Right lobe of liver (tissue), 4 donors: ENCODE results near the gene LIMK1.

Experiments
- CTCF ChIP-seq, 4 donors: fragments of 200-600 bp in 3 of 4; fragments of 450-650 bp in 1 of 4; IDR thresholded peaks; one replicate each; pipeline versions ENCODE4 v1.5.1 to v1.8.0; 2016 to 2022; ENCODE audit warnings: antibody characterized with exemption in 4 of 4, mild to moderate bottlenecking in 2 of 4
- POLR2A ChIP-seq: fragments of 450-650 bp; IDR thresholded peaks from one replicate; pipeline ENCODE4 v1.6.1; 2017; ENCODE audit warnings: antibody characterized with exemption, mild to moderate bottlenecking
- donor health status: DM: no; HTN: no; CAD: no.
- donor health status: DM: no; HTN: no; CAD: no.
- donor health status: DM: no; HTN: yes; CAD: no.

- TF ChIP-seq POLR2A (no peak), CTCF (IDR thresholded peaks at IDR 0.05) (no peak)
These were observed 43.4 kb upstream of the LIMK1 start for GRCh38 chr7:74040101-74040790.
